Left renal pelvis (tissue), 4 donors: ENCODE data around the gene TSPAN17. TPM values are rescaled to one million over a fixed set of nuclear protein-coding genes. Genes with fewer than 3 reads are reported as not detected.
"Not testable (repeated sequence)": the region's sequence is repeated elsewhere in the genome, so short reads cannot be mapped to it uniquely, and the experiment has no call there.

ENCODE experiments used
- DNase-seq, 4 donors: peaks; one replicate each; pipeline ENCODE4 v3.0.0-alpha.2; 2013; ENCODE audit warnings: low read depth in 4 of 4, low spot score in 3 of 4
- polyA plus RNA-seq, 4 donors: library from polyadenylated mRNA; unstranded; fragments of 120-200 nt; gene quantifications; one replicate each; pipeline ENCODE4 v1.2.1, GENCODE V29; 2013; ENCODE audit not compliant: insufficient read length in 4 of 4

TSPAN17 gene, protein sequence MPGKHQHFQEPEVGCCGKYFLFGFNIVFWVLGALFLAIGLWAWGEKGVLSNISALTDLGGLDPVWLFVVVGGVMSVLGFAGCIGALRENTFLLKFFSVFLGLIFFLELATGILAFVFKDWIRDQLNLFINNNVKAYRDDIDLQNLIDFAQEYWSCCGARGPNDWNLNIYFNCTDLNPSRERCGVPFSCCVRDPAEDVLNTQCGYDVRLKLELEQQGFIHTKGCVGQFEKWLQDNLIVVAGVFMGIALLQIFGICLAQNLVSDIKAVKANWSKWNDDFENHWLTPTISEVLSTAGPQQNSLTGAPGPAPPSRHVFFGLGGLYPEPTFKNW
- polyA plus RNA-seq, result 10 to 100 TPM; 27.1 to 32.9 (median 29.8) TPM

DNA sequence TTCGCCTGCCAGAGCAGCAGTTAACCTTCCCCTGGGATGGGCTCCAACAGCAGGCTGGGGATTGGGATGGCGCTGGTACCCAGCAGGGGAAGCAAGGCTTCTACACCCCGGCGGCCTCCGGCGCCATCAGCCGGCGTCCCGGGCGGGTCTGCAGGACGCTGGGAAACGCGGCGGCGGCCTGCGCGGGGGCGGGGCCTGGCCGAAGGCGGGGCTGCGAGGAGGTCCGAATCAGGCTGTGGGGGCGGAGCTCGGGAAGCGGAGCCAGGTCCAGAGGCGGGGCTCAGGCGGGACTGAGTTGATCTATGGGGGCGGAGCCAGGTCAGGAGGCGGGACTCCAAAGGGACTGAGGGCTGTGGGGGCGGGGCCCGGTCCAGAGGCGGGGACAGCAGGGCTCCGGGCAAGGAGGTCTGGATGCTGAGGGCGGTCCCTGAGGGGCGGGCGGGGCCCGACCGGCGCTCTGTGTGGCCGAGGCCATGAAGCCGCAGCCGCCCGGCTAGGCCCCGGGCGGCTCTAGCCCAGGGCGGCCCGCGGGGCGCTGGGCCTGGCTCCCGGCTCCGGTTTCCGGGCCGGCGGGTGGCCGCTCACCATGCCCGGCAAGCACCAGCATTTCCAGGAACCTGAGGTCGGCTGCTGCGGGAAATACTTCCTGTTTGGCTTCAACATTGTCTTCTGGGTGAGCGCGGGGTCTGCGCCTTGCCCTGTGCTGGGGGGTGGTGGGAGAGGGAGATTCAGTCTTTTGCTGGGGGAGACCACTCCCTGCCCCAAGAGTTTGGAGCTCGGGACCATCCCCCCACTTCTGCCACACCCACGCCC lies at the start of gene TSPAN17:
TSPAN17 (plus strand) TSS at position 455 of the 813 bp plus-strand sequence; CDS start at position 587, 132 bp downstream.
- DNase-seq, result peak; percentile 94 to 98 (median 98)

DNA sequence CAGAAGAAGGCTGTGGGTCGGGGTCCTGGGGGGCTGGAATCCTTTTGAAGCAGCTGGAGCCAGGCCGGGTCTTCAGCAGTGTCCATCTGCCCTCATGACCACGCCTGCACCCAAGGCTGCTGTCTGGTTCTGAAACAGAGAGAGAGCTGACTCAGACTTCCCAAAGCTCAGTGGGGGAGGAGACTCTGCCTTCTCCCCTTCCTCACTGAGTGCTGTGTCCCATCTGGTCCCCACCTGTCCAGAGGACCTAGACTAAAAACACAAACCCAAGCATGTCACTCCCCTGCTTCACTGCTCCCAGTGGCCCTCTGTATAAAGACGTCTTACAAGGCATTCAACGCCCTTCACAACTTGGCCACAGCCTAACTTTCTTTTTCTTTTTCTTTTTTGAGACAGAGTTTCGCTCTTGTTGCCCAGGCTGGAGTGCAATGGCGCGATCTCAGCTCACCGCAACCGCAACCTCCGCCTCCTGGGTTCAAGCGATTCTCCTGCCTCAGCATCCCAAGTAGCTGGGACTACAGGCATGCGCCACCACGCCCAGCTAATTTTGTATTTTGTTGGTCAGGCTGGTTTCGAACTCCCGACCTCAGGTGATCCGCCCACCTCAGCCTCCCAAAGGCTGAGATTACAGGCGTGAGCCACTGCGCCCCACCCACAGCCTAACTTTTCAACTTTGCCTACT lies 47.4 kb upstream of the TSPAN17 start:
- DNase-seq, result not testable (repeated sequence)

DNA sequence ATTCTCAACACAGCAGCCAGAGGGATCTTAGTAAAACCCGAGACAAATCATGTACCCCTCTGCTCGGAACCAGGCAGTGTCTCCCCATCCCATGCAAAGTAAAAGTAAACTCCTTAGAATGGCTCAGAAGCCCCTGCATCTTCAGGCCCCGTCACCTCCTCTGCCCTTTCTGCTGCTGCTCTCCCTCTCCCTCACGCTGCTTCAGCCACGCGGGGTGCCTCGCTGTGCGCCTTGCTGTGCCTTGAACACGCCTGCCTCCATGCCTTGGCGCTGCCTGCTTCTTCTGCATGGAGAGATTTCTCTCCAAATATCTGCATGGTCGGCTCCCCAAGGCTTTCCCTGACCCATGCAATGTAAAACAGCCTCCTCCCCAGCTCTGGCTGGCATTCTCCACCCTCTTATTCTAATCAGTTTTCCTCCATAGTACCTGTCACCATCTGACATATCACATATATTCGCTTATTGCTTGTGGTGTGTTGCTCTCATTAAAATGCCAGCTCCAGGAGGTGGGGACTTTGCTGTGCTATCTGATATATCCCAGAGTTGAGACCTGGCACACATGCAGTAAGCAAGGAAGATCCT lies 45.3 kb upstream of the TSPAN17 start:
- DNase-seq, result no peak

DNA sequence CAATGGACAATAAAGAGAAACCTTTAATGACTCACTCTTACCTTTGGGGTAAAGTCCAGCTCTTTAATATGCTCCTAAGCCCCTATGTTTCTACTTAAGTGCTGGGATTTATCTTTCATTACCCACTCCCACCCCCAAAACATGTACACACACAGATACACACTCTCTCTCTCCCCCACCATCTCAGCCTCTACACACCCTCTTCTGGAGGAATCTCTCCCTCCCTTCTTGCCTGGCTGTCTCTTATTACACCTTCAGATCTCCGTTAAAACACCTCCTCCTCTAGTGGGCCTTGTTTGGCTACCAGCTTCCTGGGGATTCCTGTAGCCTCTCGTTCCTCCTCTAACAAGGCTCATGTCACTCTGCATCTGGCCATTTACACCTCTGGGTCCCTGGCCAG lies 44.2 kb upstream of the TSPAN17 start:
- DNase-seq, result no peak

GRCh38 chr5:176606032-176606431 lies 41.3 kb upstream of the TSPAN17 start:
- DNase-seq, result no peak

GRCh38 chr5:176606875-176607274 lies 40.4 kb upstream of the TSPAN17 start:
- no peak for DNase-seq

- no peak for DNase-seq
Measured at GRCh38 chr5:176608142-176608705, 39.1 kb upstream of the TSPAN17 start.

DNA sequence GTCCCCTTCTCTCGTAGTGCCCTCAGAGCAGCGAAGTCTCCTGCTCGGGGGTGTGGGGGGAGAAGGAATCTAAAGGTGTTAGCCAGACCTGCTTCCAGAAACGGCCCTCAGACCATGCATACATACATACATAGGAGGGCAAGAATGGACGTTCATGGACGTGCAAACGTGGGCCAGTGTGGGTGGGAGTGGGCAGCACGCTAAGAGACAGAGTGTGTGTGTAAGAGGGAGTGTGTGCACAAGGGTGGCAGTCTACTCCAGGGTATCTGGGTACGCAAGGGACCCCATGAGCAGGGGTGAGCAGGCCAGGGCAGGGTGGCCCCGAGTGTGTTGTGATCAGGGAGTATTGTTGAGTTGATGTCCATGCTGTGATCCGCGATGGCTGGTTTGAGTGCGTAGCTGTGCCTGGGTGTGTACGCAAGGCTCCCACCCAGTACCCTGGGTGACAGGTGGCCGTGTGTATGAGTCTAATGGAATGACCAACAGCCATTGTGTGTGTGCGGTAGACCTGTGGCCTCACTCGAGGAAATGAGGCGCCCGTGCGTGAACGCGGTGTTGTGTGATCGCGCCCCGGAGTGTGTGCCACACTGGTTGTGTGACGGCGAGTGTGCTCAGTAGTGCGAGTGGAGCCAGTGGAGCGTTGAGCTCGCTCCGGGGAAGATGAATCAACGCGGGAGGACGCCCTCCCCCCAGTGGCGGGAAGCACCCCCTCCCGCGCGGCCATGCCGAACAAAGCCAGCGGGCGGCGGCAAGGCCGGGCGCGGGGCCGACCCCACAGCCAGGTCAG lies 38.2 kb upstream of the TSPAN17 start:
- DNase-seq, result no peak

DNA sequence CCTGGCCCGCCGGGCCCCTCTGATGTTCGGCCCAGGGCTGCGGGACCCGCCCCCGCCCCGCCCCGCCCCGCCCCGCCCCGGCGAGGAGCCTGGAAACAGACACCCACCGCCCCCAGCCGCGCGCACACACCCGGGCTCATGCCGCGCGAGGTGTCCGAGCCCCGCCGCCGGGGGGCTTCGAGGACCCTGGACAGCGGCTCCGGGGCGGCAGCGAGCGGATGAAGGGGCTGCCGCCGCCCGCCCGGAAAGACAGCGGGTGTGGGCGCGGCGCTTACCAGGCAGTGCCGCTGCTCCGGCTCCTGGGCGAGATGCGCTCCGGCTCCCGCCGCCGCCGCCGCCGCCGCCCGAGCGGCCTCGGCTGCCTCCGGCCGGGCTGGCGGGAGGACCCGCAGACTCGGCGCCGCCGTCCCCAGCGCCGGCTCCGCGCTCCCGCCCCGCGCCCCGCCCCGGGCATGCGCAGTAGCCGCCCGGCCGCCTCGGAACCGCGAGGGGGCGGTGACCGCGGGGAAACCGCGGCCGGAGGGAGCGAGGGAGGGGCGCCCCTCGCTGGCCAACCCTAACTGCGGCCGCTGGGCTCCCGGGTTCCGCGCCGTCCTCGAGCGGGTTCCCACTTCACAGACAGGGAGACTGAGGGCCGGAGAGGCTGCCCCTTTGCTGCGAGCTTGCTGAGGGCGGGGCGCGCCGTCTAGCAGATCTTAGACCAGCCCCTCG lies 37.4 kb upstream of the TSPAN17 start, which contains the start of gene GPRIN1:
GPRIN1 (minus strand) TSS at position 433 of the 711 bp plus-strand sequence. CDS start 10,322 bp downstream, outside the sequence.
- DNase-seq, result peak in 3 of 4 donors; percentile 29 to 37 (median 29)

- DNase-seq, result no peak
Measured at GRCh38 chr5:176610435-176610773, 36.9 kb upstream of the TSPAN17 start.

GRCh38 chr5:176611435-176611834 lies 35.8 kb upstream of the TSPAN17 start:
- DNase-seq, result peak; percentile 51 to 72 (median 68)

GRCh38 chr5:176612008-176612407 lies 35.3 kb upstream of the TSPAN17 start:
- no peak for DNase-seq

DNA sequence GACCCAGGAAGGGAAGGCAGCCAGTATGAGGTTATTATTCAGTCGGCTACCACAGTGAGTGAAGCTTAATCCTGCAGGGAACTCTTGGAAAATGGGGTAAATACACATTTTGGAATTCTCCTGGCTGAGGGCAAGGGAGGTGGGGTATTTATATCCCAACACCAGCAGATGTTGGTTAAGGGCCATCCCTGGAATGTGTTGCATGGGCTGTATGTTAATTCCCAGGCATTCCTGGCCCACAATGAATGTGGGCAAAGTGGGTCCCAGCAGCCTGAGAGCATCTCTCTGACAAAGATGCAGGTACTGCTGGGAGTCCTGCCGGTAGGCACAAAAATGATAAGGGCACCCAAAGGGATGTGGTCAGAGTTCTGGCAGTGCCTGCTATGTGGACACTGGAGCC lies 34.4 kb upstream of the TSPAN17 start:
- DNase-seq, result no peak

DNA sequence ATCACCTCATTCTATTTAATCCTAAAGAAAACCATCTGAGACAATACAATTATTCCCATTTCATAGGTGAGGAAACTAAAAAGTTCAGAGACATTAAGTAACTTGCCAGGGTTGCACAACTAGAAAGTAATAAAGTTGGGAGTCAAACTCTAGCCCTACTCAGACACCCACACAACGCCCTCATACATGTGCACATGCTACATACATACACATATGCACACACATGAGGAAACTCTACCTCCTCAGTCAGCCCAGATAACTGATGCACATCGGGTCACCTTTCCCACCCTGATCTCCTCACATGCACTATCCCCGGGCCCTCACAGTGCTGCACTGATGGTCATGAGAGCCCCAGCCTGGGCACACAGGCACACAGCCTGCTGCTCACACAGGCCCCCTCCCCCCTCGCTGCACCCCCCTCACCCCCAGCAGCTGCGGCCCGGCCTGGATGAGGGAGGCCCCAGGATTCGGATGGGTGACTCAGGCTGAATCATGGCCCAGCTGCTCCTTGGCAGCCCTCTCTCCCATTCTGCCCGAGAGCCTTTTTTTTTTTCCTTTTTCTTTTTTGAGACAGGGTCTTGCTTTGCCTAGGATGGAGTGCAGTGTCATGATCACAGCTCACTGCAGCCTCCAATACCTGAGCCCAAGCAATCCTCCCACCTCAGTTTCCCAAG lies 32.3 kb upstream of the TSPAN17 start:
- no peak for DNase-seq

DNA sequence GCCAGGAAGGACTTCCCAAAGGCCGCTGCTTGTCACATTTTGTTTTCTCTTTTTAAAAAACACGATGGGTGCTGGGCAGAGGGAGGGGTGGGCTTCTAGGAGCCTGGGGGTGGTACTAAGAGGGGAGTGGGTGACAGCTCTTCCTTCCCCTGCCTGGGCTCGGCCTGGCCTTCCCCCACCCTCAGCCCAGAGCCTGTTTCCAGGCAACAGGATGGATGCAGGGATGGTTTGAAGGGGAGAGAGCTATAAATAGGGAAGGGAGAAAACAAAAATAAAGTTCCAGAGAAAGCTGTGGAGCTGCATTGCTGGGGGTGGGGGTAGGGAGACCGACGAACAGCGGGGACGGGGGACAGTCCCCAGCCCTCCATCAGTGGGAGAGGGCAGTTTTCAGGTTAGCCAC lies 30.8 kb upstream of the TSPAN17 start:
- DNase-seq, result no peak

- no peak for DNase-seq
Measured at GRCh38 chr5:176618783-176619182, 28.5 kb upstream of the TSPAN17 start.

DNA sequence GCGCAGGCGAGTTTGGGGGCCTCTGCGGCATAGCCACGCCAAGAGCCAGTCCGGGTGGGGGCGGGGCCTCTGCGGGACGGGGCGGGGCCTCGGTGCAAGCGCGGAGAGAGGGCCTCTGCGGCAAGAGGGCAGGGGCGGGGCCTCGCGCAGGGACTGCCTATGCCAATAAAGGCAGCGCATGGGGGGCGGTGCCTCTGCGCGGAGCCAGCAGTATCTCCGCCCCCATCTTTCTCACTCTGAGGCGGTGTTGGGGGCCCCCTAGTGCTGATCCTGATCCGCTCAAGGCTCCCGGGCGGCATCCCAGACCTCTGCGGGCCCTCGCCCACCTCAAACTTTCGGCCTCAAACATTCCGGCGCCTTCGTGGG lies 28.1 kb upstream of the TSPAN17 start:
- peak in 3 of 4 donors; percentile 28 to 50 (median 47) for DNase-seq

DNA sequence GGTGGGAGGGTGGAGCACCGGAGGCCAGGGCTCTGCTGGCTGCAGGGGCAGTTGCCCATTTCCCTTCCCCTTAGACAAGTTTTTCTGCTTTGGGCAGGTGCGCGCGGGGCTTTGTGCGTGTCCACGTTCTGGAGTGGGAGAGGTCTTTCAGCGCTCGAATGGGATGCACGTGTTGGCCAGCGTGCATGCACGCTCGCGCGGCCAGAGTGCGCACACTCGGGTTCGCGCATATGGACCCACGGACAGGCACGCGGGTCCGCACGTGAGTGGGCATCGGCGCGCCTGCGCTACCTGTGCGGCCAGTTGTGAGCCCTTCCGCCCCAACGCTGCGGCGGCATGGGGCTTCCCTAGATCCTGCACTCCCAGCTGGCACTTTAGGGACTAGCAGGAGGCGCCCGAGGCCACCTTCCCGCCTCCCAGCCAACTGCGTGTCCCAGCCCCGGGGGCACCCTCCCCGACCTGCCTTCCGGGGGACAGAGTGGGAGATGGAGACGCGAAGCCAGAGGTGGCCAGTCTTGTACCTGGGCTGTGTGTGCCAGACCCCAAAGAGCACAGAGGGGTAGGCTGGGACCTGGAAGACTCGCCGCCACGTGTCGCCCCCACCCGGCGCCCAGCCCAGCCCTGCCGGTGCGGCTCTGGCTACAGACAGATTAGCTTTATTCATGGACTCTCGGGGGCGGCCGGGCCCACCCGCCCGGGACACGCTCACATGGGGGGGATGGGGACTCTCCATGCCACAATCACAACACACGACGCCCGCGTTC lies 27.5 kb upstream of the TSPAN17 start:
- no peak for DNase-seq
